GM10248 (cell line): ENCODE data around the gene KCNQ5.

Source experiments
- CTCF ChIA-PET: fragments of 300-600 bp; sonication (Branson Sonifier 250); formaldehyde crosslinking; extraction: SDS; loops from one replicate; lab custom pipeline; 2021; ENCODE audit warnings: antibody characterized with exemption; lab: Yijun Ruan, JAX
- POLR2A ChIA-PET: fragments of 350-650 bp; sonication (Branson Sonifier 250); formaldehyde crosslinking; extraction: SDS; loops from one replicate; lab custom pipeline; 2020; ENCODE audit warnings: antibody characterized with exemption; lab: Yijun Ruan, JAX
- DNase-seq: peaks from one replicate; pipeline ENCODE4 v3.0.0; 2012; ENCODE audit errors: extremely low spot score
- TF ChIP-seq, protein P1 (sequence below): IDR thresholded peaks from 2 replicates; pipeline ENCODE4 v1.5.1; 2012; ENCODE audit warnings: mild to moderate bottlenecking, low read depth; ENCODE audit errors: extremely low read depth, missing control alignments, control extremely low read depth

The KCNQ5 gene

DNA sequence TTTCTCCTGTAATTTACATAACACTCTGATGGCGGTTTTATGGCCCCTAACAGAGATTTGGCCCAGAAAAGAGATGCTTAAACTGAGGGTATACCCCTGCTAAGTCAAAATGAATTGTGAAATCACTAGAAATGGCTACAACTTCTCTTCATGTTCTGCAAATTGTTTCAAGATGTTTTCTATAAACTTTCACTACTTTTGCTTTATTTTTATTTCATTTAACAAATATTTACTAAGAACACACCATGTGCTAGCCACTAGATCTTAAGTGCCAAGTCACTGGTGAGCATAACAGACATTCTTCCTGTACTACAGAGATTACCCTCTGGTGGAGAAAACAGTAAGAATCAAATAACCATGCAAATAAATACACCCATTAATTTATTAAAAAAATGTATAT, 87.6 kb downstream of the KCNQ5 start:
- CTCF ChIA-PET, result no interaction called here
- TF ChIP-seq, protein P1, sequence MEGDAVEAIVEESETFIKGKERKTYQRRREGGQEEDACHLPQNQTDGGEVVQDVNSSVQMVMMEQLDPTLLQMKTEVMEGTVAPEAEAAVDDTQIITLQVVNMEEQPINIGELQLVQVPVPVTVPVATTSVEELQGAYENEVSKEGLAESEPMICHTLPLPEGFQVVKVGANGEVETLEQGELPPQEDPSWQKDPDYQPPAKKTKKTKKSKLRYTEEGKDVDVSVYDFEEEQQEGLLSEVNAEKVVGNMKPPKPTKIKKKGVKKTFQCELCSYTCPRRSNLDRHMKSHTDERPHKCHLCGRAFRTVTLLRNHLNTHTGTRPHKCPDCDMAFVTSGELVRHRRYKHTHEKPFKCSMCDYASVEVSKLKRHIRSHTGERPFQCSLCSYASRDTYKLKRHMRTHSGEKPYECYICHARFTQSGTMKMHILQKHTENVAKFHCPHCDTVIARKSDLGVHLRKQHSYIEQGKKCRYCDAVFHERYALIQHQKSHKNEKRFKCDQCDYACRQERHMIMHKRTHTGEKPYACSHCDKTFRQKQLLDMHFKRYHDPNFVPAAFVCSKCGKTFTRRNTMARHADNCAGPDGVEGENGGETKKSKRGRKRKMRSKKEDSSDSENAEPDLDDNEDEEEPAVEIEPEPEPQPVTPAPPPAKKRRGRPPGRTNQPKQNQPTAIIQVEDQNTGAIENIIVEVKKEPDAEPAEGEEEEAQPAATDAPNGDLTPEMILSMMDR, result no peak
- POLR2A ChIA-PET, result no interaction called here
- DNase-seq, result no peak

DNA sequence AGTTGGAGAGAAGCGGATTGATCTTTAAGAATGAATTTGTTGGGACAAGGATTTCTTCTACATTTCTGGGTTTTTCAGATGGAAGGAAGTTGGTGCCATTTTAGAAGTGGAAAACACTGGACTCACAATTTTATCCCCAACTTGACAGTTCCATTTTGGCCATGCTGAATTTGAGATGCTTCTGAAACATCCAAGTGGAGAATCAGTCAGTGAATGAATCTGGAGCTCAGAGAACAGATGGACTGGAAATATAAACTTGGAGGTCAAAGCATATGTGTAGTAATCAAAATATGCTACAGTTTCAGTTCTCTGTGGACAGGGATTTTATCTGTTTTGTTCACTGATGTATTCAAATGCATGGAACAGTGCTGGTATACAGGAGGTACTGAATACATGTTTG, 89.9 kb downstream of the KCNQ5 start:
- ChIA-PET POLR2A (no interaction called here), CTCF (no interaction called here)
- TF ChIP-seq, protein P1, result no peak
- no peak for DNase-seq

DNA sequence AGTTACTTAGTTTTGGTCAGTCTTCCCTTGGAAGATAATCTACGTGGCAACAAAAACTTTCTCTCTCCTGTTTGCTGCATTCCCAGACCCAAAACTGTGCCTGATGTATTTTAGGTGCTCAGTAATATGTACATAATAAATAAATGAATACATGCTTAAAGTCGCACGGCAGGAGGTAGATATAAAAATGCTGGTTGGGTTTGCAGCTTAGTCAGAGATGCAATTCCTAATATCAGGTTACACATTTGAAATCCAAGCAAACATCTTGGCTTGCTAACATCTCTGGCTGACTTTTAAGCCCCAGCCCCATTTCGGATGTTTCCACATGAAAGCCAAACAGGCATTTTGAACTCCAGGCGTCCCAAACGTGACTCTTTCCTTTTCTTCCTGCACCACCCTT, 91.0 kb downstream of the KCNQ5 start:
- DNase-seq, result no peak
- ChIA-PET POLR2A (no interaction called here), CTCF (interaction anchor here (0.9 kb wide), 1 partner anchor 15 kb away, joined by 3 read pairs; no protein-coding TSS in a partner anchor)
- TF ChIP-seq, protein P1, result no peak

DNA sequence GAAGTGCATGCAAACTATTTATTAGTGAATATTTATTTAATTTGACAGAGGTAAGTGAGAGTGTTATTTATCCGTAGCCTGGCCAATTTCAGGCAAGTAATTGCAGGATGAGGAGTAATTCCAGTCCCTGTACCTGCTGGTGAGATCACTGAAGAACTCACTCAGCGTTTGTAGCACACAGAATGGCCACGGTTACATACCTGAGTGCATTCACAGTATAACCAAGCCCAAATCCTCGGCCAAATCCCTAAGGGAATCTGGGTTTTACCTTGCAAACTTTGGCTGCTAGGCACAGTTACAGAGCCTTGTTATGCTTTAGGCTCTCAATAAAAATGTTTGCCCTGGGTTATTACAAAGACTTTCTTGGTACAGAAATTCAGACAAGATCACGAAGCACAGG, 93.3 kb downstream of the KCNQ5 start:
- POLR2A ChIA-PET, result no interaction called here
- CTCF ChIA-PET, result no interaction called here
- no peak for DNase-seq
- TF ChIP-seq, protein P1, result no peak

DNA sequence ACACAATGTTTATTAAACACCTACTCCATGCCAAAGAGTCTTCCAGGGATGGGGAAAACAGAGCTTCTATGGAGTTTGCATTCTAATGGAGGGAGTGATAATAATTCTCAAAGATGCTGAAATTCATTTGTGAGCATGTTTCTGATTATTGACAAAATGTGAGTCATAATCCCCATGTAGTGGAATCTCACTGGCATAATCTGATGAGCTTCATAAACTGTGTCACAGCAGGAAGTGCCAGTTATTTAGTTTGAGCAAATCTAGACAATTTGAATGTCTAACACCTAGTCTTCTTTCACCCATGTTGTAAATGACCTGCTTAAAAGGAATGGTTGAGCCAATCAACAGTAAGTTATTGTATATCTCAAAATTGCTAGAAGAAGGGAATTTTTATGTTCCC, 95.1 kb downstream of the KCNQ5 start:
- TF ChIP-seq, protein P1, result no peak
- DNase-seq, result no peak

DNA sequence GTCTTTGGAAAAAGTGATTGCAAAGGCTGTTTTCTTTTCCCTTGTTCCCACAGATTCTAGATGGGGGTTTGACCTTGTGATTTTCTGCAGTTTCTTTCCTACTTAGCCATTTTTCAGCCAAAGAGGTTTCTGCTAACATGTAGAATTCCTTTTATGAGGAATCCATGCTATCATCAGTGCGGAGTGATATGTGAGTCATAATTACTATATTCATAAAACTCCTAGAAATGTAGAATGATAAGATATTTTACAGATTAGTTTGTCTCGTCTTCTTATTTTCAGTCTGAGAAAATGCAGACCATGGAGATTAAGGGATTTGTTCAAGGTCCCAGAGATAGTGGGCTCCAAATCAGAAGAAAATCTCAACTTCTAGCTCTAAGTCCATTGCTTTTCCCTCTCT, 98.6 kb downstream of the KCNQ5 start:
- CTCF ChIA-PET, result interaction anchor here (0.8 kb wide), 1 partner anchor 19 kb away, joined by 3 read pairs; no protein-coding TSS in a partner anchor

More for the DNA sequence above, 95.1 kb downstream of the KCNQ5 start:
- CTCF ChIA-PET, result interaction anchor here (1.2 kb wide), 1 partner anchor 413 kb away, joined by 4 read pairs; no protein-coding TSS in a partner anchor
- POLR2A ChIA-PET, result no interaction called here

More for the DNA sequence above, 98.6 kb downstream of the KCNQ5 start:
- DNase-seq, result no peak
- POLR2A ChIA-PET, result no interaction called here
- TF ChIP-seq, protein P1, result no peak
